OCI-LY7 (cell line): ENCODE results near the gene PARVG.

Source experiments
- EZH2phosphoT487 ChIP-seq: fragments of 200-600 bp; sonication (generic); IDR thresholded peaks from 2 replicates; pipeline ENCODE4 v1.6.1; 2018; ENCODE audit warnings: low read depth, borderline replicate concordance, mild to moderate bottlenecking, mixed run types, antibody characterized with exemption, low read length, moderate library complexity, mixed read lengths
- TF ChIP-seq, protein P1 (sequence below): fragments of 200-600 bp; sonication (generic); conservative IDR thresholded peaks from 2 replicates; pipeline ENCODE4 v1.5.1; 2014; ENCODE audit warnings: mild to moderate bottlenecking, antibody characterized with exemption, low read length, moderate library complexity, mixed read lengths

GRCh38 chr22:44207981-44208317 lies 27.2 kb downstream of the PARVG start:
- TF ChIP-seq, protein P1, sequence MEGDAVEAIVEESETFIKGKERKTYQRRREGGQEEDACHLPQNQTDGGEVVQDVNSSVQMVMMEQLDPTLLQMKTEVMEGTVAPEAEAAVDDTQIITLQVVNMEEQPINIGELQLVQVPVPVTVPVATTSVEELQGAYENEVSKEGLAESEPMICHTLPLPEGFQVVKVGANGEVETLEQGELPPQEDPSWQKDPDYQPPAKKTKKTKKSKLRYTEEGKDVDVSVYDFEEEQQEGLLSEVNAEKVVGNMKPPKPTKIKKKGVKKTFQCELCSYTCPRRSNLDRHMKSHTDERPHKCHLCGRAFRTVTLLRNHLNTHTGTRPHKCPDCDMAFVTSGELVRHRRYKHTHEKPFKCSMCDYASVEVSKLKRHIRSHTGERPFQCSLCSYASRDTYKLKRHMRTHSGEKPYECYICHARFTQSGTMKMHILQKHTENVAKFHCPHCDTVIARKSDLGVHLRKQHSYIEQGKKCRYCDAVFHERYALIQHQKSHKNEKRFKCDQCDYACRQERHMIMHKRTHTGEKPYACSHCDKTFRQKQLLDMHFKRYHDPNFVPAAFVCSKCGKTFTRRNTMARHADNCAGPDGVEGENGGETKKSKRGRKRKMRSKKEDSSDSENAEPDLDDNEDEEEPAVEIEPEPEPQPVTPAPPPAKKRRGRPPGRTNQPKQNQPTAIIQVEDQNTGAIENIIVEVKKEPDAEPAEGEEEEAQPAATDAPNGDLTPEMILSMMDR = no peak
- no peak for TF ChIP-seq EZH2phosphoT487
